ENCODE measurements around the gene TLE6. TPM values are rescaled to one million over a fixed set of nuclear protein-coding genes. Genes with fewer than 3 reads are reported as not detected.

The TLE6 gene
- total and polyA plus RNA-seq, 2 of the 8 experiments (the other 6 are each of a cell fraction or from before 2014, with no cell fraction given): 2.5 to 2.9 TPM

GRCh38 chr19:2977001-2977745, at the start of gene TLE6 (continued):
- TF ChIP-seq, protein P1, sequence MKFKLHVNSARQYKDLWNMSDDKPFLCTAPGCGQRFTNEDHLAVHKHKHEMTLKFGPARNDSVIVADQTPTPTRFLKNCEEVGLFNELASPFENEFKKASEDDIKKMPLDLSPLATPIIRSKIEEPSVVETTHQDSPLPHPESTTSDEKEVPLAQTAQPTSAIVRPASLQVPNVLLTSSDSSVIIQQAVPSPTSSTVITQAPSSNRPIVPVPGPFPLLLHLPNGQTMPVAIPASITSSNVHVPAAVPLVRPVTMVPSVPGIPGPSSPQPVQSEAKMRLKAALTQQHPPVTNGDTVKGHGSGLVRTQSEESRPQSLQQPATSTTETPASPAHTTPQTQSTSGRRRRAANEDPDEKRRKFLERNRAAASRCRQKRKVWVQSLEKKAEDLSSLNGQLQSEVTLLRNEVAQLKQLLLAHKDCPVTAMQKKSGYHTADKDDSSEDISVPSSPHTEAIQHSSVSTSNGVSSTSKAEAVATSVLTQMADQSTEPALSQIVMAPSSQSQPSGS (IDR thresholded peaks at IDR 0.05; ENCODE audit: low read length): no peak
- TF ChIP-seq CTBP2 (IDR thresholded peaks at IDR 0.05; ENCODE audit: borderline replicate concordance, insufficient read depth, insufficient read length, low read length) (no peak), TAF7 (optimal IDR thresholded peaks at IDR 0.05; ENCODE audit: borderline replicate concordance, low read depth, low read length) (no peak), SAP30 (IDR thresholded peaks at IDR 0.05; ENCODE audit: insufficient read depth, insufficient replicate concordance, low read length) (no peak), JUND (IDR thresholded peaks at IDR 0.05; ENCODE audit: low read length) (no peak), GABPA (IDR thresholded peaks at IDR 0.05; ENCODE audit: borderline replicate concordance, insufficient read depth, low read length) (no peak), USF2 (IDR thresholded peaks at IDR 0.05; ENCODE audit: low read length) (peak; percentile 82), EGR1 (IDR thresholded peaks at IDR 0.05; ENCODE audit: borderline replicate concordance, low read depth, low read length) (peak; percentile 31; the same call in 1 of the 2 replicates), GTF2F1 (IDR thresholded peaks at IDR 0.05; ENCODE audit: borderline replicate concordance, low read depth, low read length) (no peak), HDAC6 (IDR thresholded peaks at IDR 0.05; ENCODE audit: low read depth, low read length) (no peak), SP1 (IDR thresholded peaks at IDR 0.05; ENCODE audit: low read depth, low read length) (peak; percentile 89), NANOG (IDR thresholded peaks at IDR 0.05; ENCODE audit: insufficient read depth, low read depth, low read length, poor library complexity, severe bottlenecking) (no peak), POLR2A (IDR thresholded peaks at IDR 0.05; ENCODE audit: control extremely low read depth in 1 of 2, low read depth in 2 of 2, low read length in 2 of 2) (no peak), SIX5 (IDR thresholded peaks at IDR 0.05; ENCODE audit: low read depth, low read length) (no peak), EZH2 (IDR thresholded peaks at IDR 0.05; ENCODE audit: low read depth, low read length, severe bottlenecking) (no peak), TEAD4 (IDR thresholded peaks at IDR 0.05; ENCODE audit: low read depth, low read length) (no peak)
- TF ChIP-seq, protein P2, sequence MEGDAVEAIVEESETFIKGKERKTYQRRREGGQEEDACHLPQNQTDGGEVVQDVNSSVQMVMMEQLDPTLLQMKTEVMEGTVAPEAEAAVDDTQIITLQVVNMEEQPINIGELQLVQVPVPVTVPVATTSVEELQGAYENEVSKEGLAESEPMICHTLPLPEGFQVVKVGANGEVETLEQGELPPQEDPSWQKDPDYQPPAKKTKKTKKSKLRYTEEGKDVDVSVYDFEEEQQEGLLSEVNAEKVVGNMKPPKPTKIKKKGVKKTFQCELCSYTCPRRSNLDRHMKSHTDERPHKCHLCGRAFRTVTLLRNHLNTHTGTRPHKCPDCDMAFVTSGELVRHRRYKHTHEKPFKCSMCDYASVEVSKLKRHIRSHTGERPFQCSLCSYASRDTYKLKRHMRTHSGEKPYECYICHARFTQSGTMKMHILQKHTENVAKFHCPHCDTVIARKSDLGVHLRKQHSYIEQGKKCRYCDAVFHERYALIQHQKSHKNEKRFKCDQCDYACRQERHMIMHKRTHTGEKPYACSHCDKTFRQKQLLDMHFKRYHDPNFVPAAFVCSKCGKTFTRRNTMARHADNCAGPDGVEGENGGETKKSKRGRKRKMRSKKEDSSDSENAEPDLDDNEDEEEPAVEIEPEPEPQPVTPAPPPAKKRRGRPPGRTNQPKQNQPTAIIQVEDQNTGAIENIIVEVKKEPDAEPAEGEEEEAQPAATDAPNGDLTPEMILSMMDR (IDR thresholded peaks at IDR 0.05; ENCODE audit: control extremely low read depth in 1 of 3, insufficient read depth in 1 of 3, low read depth in 1 of 3, low read length in 3 of 3): no peak
